HCEC 1CT (cell line): ENCODE results near the gene FXR1.

Experiments
- DNase-seq: peaks from one replicate; pipeline ENCODE4 v3.0.0-alpha.2; 2017

Gene FXR1

GRCh38 chr3:181009225-181009624 lies 96.8 kb downstream of the FXR1 start:
- no peak for DNase-seq

GRCh38 chr3:181017690-181018089 lies 105.2 kb downstream of the FXR1 start:
- no peak for DNase-seq

- no peak for DNase-seq
These were observed 112.7 kb downstream of the FXR1 start for GRCh38 chr3:181025204-181025603.

- no peak for DNase-seq
These were observed 118.5 kb downstream of the FXR1 start for GRCh38 chr3:181030948-181031347.
